Tongue (tissue), 2 donors: ENCODE measurements around the gene CPA1. TPM values are rescaled to one million over a fixed set of nuclear protein-coding genes. Genes with fewer than 3 reads are reported as not detected.

Experiments
- DNase-seq: peaks from one replicate; pipeline ENCODE4 v3.0.0-alpha.2; 2015
- total RNA-seq: library from RNA; depleted of rRNA; stranded (reverse); fragments of >200 nt; gene quantifications from one replicate; pipeline ENCODE4 v1.2.3, GENCODE V29; 2014

Gene CPA1
- total RNA-seq, 1 donor from 2014 or later = 2.9 TPM

GRCh38 chr7:130356121-130356875 is 24.0 kb upstream of the CPA1 start:
- peak; percentile 96 for DNase-seq

GRCh38 chr7:130356876-130357611 is 23.2 kb upstream of the CPA1 start:
- DNase-seq = peak; percentile 96

GRCh38 chr7:130358471-130358870 is 21.8 kb upstream of the CPA1 start:
- no peak for DNase-seq

- DNase-seq = no peak
Measured at GRCh38 chr7:130359276-130359857, 20.9 kb upstream of the CPA1 start.

GRCh38 chr7:130360518-130360917 is 19.8 kb upstream of the CPA1 start:
- no peak for DNase-seq

- no peak for DNase-seq
Measured at GRCh38 chr7:130361681-130362080, 18.6 kb upstream of the CPA1 start.

- no peak for DNase-seq
Measured at GRCh38 chr7:130362251-130362816, 18.0 kb upstream of the CPA1 start.

GRCh38 chr7:130363026-130363847 is 17.1 kb upstream of the CPA1 start:
- DNase-seq = no peak

GRCh38 chr7:130364451-130364850 is 15.8 kb upstream of the CPA1 start:
- peak; percentile 53 for DNase-seq

DNA sequence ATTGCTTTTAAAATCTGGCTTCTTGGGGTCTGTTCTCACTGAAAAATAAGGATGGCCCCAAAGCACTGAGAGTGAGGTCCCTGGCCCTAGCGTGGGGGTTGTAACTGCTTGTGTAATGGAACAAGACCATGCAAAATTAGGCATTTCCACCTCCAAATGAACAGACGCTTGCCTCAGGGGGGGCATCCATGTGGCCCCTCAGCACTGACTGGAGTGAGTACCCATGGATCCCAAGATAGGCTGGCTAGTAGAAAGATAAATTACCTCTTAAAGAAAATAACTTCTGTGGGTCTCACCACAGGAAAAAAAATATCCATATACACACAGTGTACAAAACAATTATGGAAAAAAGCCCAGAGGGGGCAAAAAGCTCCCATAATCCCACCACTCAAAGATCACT is 15.2 kb upstream of the CPA1 start:
- peak; percentile 81 for DNase-seq

DNA sequence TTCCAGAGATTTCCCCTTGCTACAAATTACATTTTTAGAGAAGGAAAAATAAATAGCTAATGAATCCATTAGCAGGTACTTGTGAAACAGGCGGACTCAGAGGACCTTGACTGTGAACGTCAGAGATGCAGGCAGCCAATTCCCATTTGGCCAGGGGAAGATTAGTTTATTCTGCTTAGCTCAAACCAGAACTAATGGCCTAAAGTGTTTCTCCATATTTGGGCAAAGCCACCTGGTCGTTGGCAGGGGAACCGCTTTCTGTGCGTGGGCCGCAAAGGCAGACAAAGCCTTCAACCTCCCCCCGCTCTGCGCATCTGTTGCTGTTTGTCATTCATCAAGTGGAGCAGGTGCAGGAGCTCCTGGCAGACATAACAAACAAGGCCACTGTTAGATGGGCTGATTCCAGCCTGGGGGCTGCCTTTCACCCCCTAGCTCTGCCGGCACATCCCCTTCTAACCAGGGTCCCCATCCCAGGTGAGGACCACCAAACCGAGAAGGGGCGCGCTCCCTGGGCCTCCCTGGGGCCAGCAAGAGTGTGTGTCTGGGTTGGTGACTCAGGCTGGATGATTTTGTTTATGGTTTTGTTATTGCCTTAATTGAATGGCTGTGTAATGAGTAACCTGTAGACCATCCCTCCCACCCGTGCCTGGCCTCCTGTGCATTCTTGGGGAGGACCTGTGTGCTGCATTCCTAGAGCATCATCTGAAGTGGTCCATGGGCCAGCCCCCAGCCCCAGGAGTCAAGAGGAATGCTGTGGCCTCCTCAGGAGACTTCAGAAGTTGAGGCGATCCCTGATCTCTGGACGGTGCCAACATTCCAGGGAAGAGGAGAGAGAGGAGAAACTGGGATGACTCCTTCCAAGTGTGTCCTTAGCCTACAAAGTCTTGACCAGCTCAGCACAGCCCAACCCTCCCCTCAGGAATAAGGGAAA is 14.5 kb upstream of the CPA1 start:
- DNase-seq = peak; percentile 99

- peak; percentile 43 for DNase-seq
Measured at GRCh38 chr7:130366564-130366963, 13.7 kb upstream of the CPA1 start.

DNA sequence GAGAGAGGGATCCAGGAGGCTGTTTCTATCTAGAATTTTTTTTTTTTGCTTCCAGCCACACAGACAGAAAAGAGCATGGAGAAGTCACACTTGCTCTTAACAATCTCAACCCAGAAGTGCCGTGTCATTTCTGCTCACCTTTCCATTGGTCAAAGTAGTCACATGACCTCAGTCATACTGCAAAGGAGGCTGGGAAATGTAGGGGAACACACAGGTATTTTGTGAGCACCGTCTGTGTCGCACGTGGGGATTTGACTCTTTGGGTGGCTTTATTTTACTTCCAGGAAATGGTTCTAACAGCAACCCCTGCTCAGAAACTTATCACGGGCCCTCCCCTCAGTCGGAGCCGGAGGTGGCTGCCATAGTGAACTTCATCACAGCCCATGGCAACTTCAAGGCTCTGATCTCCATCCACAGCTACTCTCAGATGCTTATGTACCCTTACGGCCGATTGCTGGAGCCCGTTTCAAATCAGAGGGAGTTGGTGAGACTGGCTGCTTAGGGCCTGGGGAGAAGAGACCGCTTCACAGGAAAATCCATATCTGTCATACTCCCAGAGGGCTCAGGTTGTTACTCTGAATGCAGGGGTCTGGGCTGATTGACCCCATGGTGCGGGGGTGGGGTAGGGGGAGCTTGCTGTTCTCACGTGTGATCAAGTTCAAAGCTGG is 13.1 kb upstream of the CPA1 start:
- peak; percentile 46 for DNase-seq

- no peak for DNase-seq
Measured at GRCh38 chr7:130367836-130368746, 12.2 kb upstream of the CPA1 start.

- peak; percentile 54 for DNase-seq
Measured at GRCh38 chr7:130369110-130369711, 11.1 kb upstream of the CPA1 start.

DNA sequence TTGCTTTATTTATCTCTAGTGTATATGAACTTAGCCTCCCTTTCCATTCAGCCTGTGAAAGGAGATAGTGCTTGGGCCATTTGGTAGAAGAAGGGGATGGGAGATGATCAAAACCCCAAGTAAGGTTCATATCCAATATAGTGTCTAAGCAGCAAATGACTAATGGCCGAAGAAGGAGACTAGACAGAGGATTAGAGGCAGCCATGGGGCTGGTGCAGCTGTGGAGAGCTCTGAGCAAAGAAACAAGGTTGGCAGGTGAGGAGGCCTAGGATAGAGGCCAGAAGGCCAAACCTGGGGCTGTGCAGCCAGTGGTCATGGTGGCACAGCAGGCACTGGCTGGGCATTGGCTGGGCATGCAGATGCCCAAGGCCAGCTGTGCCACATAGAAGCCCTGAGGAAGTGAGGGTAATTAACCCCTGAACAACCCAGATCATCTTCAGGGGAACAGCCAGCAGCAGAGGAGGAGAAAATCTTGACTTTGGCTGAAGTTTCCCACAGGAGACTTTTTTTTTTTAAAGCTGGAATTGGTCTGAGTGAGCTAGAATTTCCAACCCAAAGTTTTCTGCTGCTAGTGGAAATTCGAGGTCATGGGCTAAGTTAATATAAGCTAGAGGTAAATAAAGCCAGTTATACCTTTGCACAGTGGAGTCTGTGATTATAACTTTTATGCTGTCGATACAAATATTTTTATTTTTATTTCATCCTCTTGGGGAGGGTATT is 10.3 kb upstream of the CPA1 start:
- DNase-seq = peak; percentile 57

- peak; percentile 45 for DNase-seq
Measured at GRCh38 chr7:130371046-130371445, 9.2 kb upstream of the CPA1 start.
